ENCODE measurements around the gene PKD1L1. TPM values are rescaled to one million over a fixed set of nuclear protein-coding genes. Genes with fewer than 3 reads are reported as not detected.

Gene PKD1L1
- total RNA-seq, 1 donor from 2014 or later = 1.1 TPM

GRCh38 chr7:47780555-47780954 lies 167.7 kb downstream of the PKD1L1 start:
- Mint-ChIP-seq H3K27me3 (ENCODE audit: low read depth) (peaks cover 2% of the 10 kb centered on the region), H3K4me3 (ENCODE audit: low read depth) (no peak overlapping the region), H3K9me3 (no peaks in the 10 kb centered on the region), H3K4me1 (ENCODE audit: low read depth) (no peaks in the 10 kb centered on the region), H3K36me3 (ENCODE audit: low read depth) (no peaks in the 10 kb centered on the region), H3K27ac (no peak overlapping the region)
- intact Hi-C loops (cut with micrococcal nuclease) = no loop called here
- no peak for DNase-seq (ENCODE audit: low spot score)

DNA sequence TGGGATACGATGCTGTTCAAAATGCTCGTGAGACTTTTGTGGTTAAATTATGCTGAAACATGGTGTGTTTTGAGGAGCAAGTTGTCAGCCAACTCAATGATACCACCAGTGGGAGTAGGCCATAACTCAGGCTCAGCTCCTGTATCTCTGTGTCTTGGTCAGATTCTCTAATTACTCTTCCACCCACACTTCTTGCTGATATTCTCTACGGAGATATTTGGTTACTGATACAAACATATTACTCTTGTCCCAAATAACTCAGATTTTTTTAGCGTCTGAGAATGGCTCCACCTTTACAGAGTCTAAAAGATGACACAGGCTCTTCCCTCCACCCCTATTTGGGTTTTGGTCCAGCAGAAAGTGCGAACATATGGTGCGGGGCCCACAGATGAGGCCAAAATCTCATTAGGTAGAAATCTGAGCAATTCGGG lies 168.9 kb downstream of the PKD1L1 start:
- H3K9me3 Mint-ChIP-seq = no peaks in the 10 kb centered on the region

GRCh38 chr7:47778153-47778661 lies 170.1 kb downstream of the PKD1L1 start:
- intact Hi-C loops (cut with micrococcal nuclease) = no loop called here
- Mint-ChIP-seq H3K27me3 (ENCODE audit: low read depth) (peaks cover 2% of the 10 kb centered on the region), H3K4me1 (ENCODE audit: low read depth) (no peaks in the 10 kb centered on the region), H3K9me3 (no peaks in the 10 kb centered on the region), H3K36me3 (ENCODE audit: low read depth) (no peaks in the 10 kb centered on the region), H3K4me3 (ENCODE audit: low read depth) (no peak overlapping the region), H3K27ac (no peak overlapping the region)
- no peak for DNase-seq (ENCODE audit: low spot score)

More for the DNA sequence above, 168.9 kb downstream of the PKD1L1 start:
- Mint-ChIP-seq H3K4me3 (ENCODE audit: low read depth) (no peak overlapping the region), H3K36me3 (ENCODE audit: low read depth) (no peaks in the 10 kb centered on the region), H3K4me1 (ENCODE audit: low read depth) (no peaks in the 10 kb centered on the region), H3K27me3 (ENCODE audit: low read depth) (peaks cover 2% of the 10 kb centered on the region), H3K27ac (no peak overlapping the region)
- DNase-seq (ENCODE audit: low spot score) = no peak
- intact Hi-C loops (cut with micrococcal nuclease) = no loop called here

DNA sequence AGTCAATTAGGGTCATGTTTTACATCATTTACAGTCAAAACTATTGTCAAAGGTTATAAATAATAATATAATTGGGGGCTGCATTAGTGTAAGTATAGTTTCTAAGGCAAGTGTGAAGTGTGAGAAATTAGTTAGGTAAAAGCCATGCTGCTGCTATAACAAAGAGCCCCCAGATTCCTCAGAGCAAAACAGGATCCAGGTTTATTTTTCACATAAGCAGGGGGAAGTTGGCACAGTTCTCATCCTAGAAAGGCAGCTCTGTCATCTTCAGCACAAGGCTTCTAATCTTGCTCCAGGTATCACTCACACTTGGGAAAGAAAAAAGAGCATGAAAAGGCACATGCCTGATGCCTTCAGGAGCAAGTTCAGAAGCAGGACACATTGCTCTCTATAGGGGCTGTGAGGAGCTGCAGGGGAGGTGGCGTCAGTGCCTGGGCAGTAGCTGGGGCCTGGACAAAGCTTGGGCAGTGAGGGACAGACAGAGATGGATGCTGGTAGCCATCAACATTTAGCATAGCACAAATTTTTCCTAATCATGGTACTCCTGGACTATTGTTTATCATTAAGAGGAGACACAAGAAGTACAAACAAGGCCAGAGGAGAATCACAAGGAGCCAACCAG lies 170.6 kb downstream of the PKD1L1 start:
- Mint-ChIP-seq H3K4me1 (ENCODE audit: low read depth) (no peaks in the 10 kb centered on the region), H3K4me3 (ENCODE audit: low read depth) (no peak overlapping the region), H3K36me3 (ENCODE audit: low read depth) (no peaks in the 10 kb centered on the region), H3K27me3 (ENCODE audit: low read depth) (peaks cover under 1% of the 10 kb centered on the region), H3K9me3 (no peaks in the 10 kb centered on the region), H3K27ac (no peak overlapping the region)
- intact Hi-C loops (cut with micrococcal nuclease) = no loop called here
- no peak for DNase-seq (ENCODE audit: low spot score)

GRCh38 chr7:47776335-47776734 lies 171.9 kb downstream of the PKD1L1 start:
- Mint-ChIP-seq H3K27me3 (ENCODE audit: low read depth) (no peaks in the 10 kb centered on the region), H3K27ac (no peak overlapping the region), H3K9me3 (no peaks in the 10 kb centered on the region), H3K4me3 (ENCODE audit: low read depth) (no peak overlapping the region), H3K36me3 (ENCODE audit: low read depth) (no peaks in the 10 kb centered on the region), H3K4me1 (ENCODE audit: low read depth) (no peaks in the 10 kb centered on the region)
- no peak for DNase-seq (ENCODE audit: low spot score)
- intact Hi-C loops (cut with micrococcal nuclease) = no loop called here

- Mint-ChIP-seq H3K27me3 (ENCODE audit: low read depth) (no peaks in the 10 kb centered on the region), H3K4me1 (ENCODE audit: low read depth) (no peaks in the 10 kb centered on the region)
Observed at GRCh38 chr7:47775238-47775637, 173.0 kb downstream of the PKD1L1 start.

GRCh38 chr7:47772492-47772891 lies 175.8 kb downstream of the PKD1L1 start:
- H3K36me3 Mint-ChIP-seq (ENCODE audit: low read depth) = no peaks in the 10 kb centered on the region
- DNase-seq (ENCODE audit: low spot score) = no peak
- no peaks in the 10 kb centered on the region for H3K4me1 Mint-ChIP-seq (ENCODE audit: low read depth)
- no peaks in the 10 kb centered on the region for H3K27me3 Mint-ChIP-seq (ENCODE audit: low read depth)
- no peaks in the 10 kb centered on the region for H3K9me3 Mint-ChIP-seq
- H3K4me3 Mint-ChIP-seq (ENCODE audit: low read depth) = no peak overlapping the region
- intact Hi-C loops (cut with micrococcal nuclease) = no loop called here
- H3K27ac Mint-ChIP-seq = no peak overlapping the region

More at GRCh38 chr7:47775238-47775637, 173.0 kb downstream of the PKD1L1 start:
- no peaks in the 10 kb centered on the region for H3K9me3 Mint-ChIP-seq
- no peak for DNase-seq (ENCODE audit: low spot score)
- no peaks in the 10 kb centered on the region for H3K36me3 Mint-ChIP-seq (ENCODE audit: low read depth)
- intact Hi-C loops (cut with micrococcal nuclease) = no loop called here
- H3K27ac Mint-ChIP-seq = no peak overlapping the region
- no peak overlapping the region for H3K4me3 Mint-ChIP-seq (ENCODE audit: low read depth)

- DNase-seq (ENCODE audit: low spot score) = no peak
- H3K27ac Mint-ChIP-seq = no peak overlapping the region
- intact Hi-C loops (cut with micrococcal nuclease) = no loop called here
- no peaks in the 10 kb centered on the region for H3K27me3 Mint-ChIP-seq (ENCODE audit: low read depth)
- no peaks in the 10 kb centered on the region for H3K4me1 Mint-ChIP-seq (ENCODE audit: low read depth)
- H3K9me3 Mint-ChIP-seq = no peaks in the 10 kb centered on the region
- no peak overlapping the region for H3K4me3 Mint-ChIP-seq (ENCODE audit: low read depth)
- H3K36me3 Mint-ChIP-seq (ENCODE audit: low read depth) = no peaks in the 10 kb centered on the region
Observed at GRCh38 chr7:47771990-47772360, 176.3 kb downstream of the PKD1L1 start.

GRCh38 chr7:47771336-47771989 lies 176.8 kb downstream of the PKD1L1 start:
- no peak for DNase-seq (ENCODE audit: low spot score)
- Mint-ChIP-seq H3K27ac (no peak overlapping the region), H3K27me3 (ENCODE audit: low read depth) (no peaks in the 10 kb centered on the region), H3K36me3 (ENCODE audit: low read depth) (no peaks in the 10 kb centered on the region), H3K9me3 (no peaks in the 10 kb centered on the region), H3K4me3 (ENCODE audit: low read depth) (no peak overlapping the region), H3K4me1 (ENCODE audit: low read depth) (no peaks in the 10 kb centered on the region)
- intact Hi-C loops (cut with micrococcal nuclease) = no loop called here

DNA sequence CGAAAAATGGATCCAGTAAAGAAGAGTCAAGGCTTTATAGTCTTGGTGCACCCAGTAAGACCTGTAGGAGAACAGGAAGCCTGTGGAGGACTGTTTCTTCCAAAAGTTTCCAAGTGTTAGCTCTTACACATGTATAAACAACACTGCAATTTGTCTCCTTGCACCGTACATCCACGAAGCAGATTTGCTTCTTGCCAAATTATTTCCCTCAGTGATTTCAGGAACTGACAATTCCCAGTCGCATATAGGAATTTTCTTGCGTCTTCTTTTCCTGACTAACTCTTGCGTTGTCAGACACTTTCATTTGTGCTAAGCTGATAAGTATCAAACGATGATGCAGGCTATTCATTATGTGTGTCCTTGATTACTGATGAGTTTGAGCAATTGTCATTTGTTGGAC lies 182.1 kb downstream of the PKD1L1 start:
- Mint-ChIP-seq H3K36me3 (ENCODE audit: low read depth) (no peaks in the 10 kb centered on the region), H3K4me3 (ENCODE audit: low read depth) (no peak overlapping the region), H3K27ac (no peak overlapping the region), H3K27me3 (ENCODE audit: low read depth) (no peaks in the 10 kb centered on the region), H3K4me1 (ENCODE audit: low read depth) (no peaks in the 10 kb centered on the region), H3K9me3 (no peaks in the 10 kb centered on the region)
- no peak for DNase-seq (ENCODE audit: low spot score)
- intact Hi-C loops (cut with micrococcal nuclease) = no loop called here

DNA sequence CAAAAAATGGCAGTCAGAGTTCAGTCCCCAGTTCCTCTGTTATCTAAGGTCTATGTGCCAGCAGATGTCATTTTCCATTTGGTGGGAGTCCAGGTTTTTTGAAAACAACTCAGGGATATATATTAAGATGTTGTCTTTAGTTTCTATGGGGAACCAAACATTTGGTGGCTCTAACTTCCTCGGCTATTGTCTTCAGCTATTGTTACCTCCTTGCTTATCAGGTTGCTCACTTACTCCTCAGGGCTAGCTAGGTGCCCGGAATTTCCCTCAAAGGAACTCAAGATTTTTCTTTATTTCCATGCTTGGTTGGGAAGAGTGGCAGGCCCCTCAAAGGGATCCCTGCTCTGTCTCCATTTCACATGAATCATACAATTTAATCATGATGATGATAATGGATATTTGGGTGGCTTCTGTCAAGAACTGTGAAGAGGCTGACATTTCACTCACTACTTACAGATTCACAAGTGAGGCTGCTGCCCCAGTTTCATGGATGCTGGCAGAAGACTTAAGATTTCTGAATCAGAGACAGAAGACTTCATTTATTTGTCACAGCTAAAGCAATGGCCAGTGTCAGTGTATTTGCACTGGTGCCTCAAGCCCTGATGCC lies 182.8 kb downstream of the PKD1L1 start:
- Mint-ChIP-seq H3K36me3 (ENCODE audit: low read depth) (no peaks in the 10 kb centered on the region), H3K4me3 (ENCODE audit: low read depth) (no peak overlapping the region), H3K27ac (no peak overlapping the region), H3K4me1 (ENCODE audit: low read depth) (no peaks in the 10 kb centered on the region), H3K27me3 (ENCODE audit: low read depth) (no peaks in the 10 kb centered on the region), H3K9me3 (no peaks in the 10 kb centered on the region)
- intact Hi-C loops (cut with micrococcal nuclease) = no loop called here
- no peak for DNase-seq (ENCODE audit: low spot score)

DNA sequence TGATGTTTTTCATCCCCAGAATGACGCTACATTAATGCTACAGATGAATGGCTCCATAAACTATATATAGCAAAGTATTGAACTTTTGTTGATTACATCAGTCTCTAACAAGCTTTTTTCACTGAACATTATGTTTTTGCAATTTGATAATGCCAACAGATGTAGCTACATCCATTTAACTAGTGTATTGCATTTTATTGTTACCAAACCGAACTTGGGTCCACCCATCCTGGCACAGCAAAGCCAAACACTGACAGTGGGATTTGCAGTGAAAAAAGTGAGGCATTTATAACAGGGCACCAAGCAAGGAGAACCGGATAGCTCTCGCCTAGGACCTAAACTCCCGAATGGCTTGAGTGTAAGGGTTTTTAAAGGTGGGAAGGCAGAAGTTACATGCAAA lies 183.5 kb downstream of the PKD1L1 start:
- Mint-ChIP-seq H3K4me3 (ENCODE audit: low read depth) (no peak overlapping the region), H3K4me1 (ENCODE audit: low read depth) (no peaks in the 10 kb centered on the region), H3K27ac (no peak overlapping the region), H3K27me3 (ENCODE audit: low read depth) (no peaks in the 10 kb centered on the region), H3K36me3 (ENCODE audit: low read depth) (no peaks in the 10 kb centered on the region), H3K9me3 (no peaks in the 10 kb centered on the region)
- intact Hi-C loops (cut with micrococcal nuclease) = no loop called here
- no peak for DNase-seq (ENCODE audit: low spot score)
